GM19023 (cell line): ENCODE measurements around the gene APCDD1.
"Not testable (repeated sequence)": the region's sequence is repeated elsewhere in the genome, so short reads cannot be mapped to it uniquely, and the experiment has no call there.

Experiments used
- ATAC-seq: cut with Tn5 transposase; IDR thresholded peaks from one replicate; pipeline ENCODE4 v1.9.1; 2021; ENCODE audit warnings: mild to moderate bottlenecking, moderate library complexity; ENCODE audit not compliant: unreplicated experiment

APCDD1 gene

GRCh38 chr18:10524507-10525370, 70.3 kb downstream of the APCDD1 start:
- ATAC-seq, result no peak

GRCh38 chr18:10525371-10525691, 70.9 kb downstream of the APCDD1 start:
- ATAC-seq, result no peak

- peak; percentile 82 for ATAC-seq
These were observed 71.5 kb downstream of the APCDD1 start, which contains the start of gene NAPG for GRCh38 chr18:10525697-10526560. Gene NAPG (plus strand): TSS chr18:10526027. CDS start chr18:10526103, 76 bp downstream.

GRCh38 chr18:10526561-10526949, 72.1 kb downstream of the APCDD1 start:
- no peak for ATAC-seq

- no peak for ATAC-seq
These were observed 74.0 kb downstream of the APCDD1 start for GRCh38 chr18:10528439-10528838.

GRCh38 chr18:10530002-10530401, 75.6 kb downstream of the APCDD1 start:
- ATAC-seq, result no peak

- ATAC-seq, result no peak
These were observed 76.4 kb downstream of the APCDD1 start for GRCh38 chr18:10530852-10531251.

- no peak for ATAC-seq
These were observed 78.7 kb downstream of the APCDD1 start for GRCh38 chr18:10533111-10533510.

GRCh38 chr18:10536280-10536679, 81.8 kb downstream of the APCDD1 start:
- ATAC-seq, result no peak

GRCh38 chr18:10537765-10538164, 83.3 kb downstream of the APCDD1 start:
- ATAC-seq, result no peak

GRCh38 chr18:10539124-10539523, 84.7 kb downstream of the APCDD1 start:
- not testable (repeated sequence) for ATAC-seq
